HEK293T (cell line): ENCODE measurements around the gene TMEM203.

ENCODE experiments used
- CTCF ChIA-PET: fragments of 350-600 bp; formaldehyde crosslinking; extraction: SDS; loops from one replicate; lab custom pipeline; 2021; ENCODE audit warnings: antibody characterized with exemption, inconsistent platforms; lab: Yijun Ruan, JAX
- POLR2A ChIA-PET: fragments of 350-600 bp; formaldehyde crosslinking; extraction: SDS; loops from one replicate; lab custom pipeline; 2020; ENCODE audit warnings: antibody characterized with exemption, inconsistent platforms; lab: Yijun Ruan, JAX
- DNase-seq: peaks from one replicate; pipeline ENCODE4 v3.0.0; 2012; ENCODE audit warnings: mixed read lengths; ENCODE audit errors: extremely low spot score
- ARNT ChIP-seq: fragments of 450-650 bp; IDR thresholded peaks from 2 replicates; pipeline ENCODE4 v1.6.1; 2017; ENCODE audit warnings: mild to moderate bottlenecking
- BHLHE40 ChIP-seq: fragments of 450-650 bp; IDR thresholded peaks from 2 replicates; pipeline ENCODE4 v1.6.1; 2016; ENCODE audit warnings: mild to moderate bottlenecking, moderate library complexity, borderline replicate concordance
- CTBP1 ChIP-seq: fragments of 450-650 bp; IDR thresholded peaks from 2 replicates; pipeline ENCODE4 v1.6.1; 2016; ENCODE audit warnings: borderline replicate concordance
- ELF4 ChIP-seq: fragments of 450-650 bp; IDR thresholded peaks from 2 replicates; pipeline ENCODE4 v1.6.1; 2017; ENCODE audit warnings: antibody characterized with exemption
- FOXA1 ChIP-seq: fragments of 450-650 bp; IDR thresholded peaks from 2 replicates; pipeline ENCODE4 v1.6.1; 2016; ENCODE audit warnings: mild to moderate bottlenecking
- FOXK2 ChIP-seq: fragments of 450-650 bp; IDR thresholded peaks from 2 replicates; pipeline ENCODE4 v1.6.1; 2016; ENCODE audit warnings: mild to moderate bottlenecking
- FOXM1 ChIP-seq: fragments of 450-650 bp; IDR thresholded peaks from 2 replicates; pipeline ENCODE4 v1.6.1; 2017; ENCODE audit warnings: mild to moderate bottlenecking, borderline replicate concordance
- HDGF ChIP-seq: fragments of 450-650 bp; IDR thresholded peaks from 2 replicates; pipeline ENCODE4 v1.6.1; 2017; ENCODE audit warnings: antibody characterized with exemption, borderline replicate concordance
- L3MBTL2 ChIP-seq: fragments of 450-650 bp; conservative IDR thresholded peaks from 2 replicates; pipeline ENCODE4 v1.6.1; 2016; ENCODE audit warnings: mild to moderate bottlenecking
- LEF1 ChIP-seq: fragments of 450-650 bp; IDR thresholded peaks from 2 replicates; pipeline ENCODE4 v1.6.1; 2017; ENCODE audit warnings: mild to moderate bottlenecking, borderline replicate concordance
- NFRKB ChIP-seq: fragments of 450-650 bp; IDR thresholded peaks from 2 replicates; pipeline ENCODE4 v1.6.1; 2016; ENCODE audit warnings: mild to moderate bottlenecking, moderate library complexity
- PKNOX1 ChIP-seq: fragments of 450-650 bp; IDR thresholded peaks from 2 replicates; pipeline ENCODE4 v1.6.1; 2016
- SP1 ChIP-seq: fragments of 450-650 bp; IDR thresholded peaks from 2 replicates; pipeline ENCODE4 v1.6.1; 2017
- SUZ12 ChIP-seq: fragments of 450-650 bp; IDR thresholded peaks from 2 replicates; pipeline ENCODE4 v1.6.1; 2016; ENCODE audit warnings: mild to moderate bottlenecking
- TARDBP ChIP-seq: fragments of 450-650 bp; IDR thresholded peaks from 2 replicates; pipeline ENCODE4 v1.6.1; 2016
- ZNF384 ChIP-seq: fragments of 450-650 bp; IDR thresholded peaks from 2 replicates; pipeline ENCODE4 v1.6.1; 2016

The TMEM203 gene

GRCh38 chr9:137217276-137218211, 12.1 kb upstream of the TMEM203 start:
- POLR2A ChIA-PET = interaction anchor here (0.9 to 3.8 kb wide), 5 partner anchors 13 to 28 kb away, joined by 3 to 16 read pairs (median 3); partner anchors contain the start of genes NDOR1, TMEM203 and TPRN
- DNase-seq = peak; percentile 55
- CTCF ChIA-PET = no interaction called here
- TF ChIP-seq L3MBTL2 (no peak), FOXK2 (no peak), ELF4 (no peak), FOXM1 (no peak), CTBP1 (no peak), PKNOX1 (no peak), NFRKB (no peak)

- DNase-seq = no peak
- ChIA-PET CTCF (no interaction called here), POLR2A (interaction anchor here (0.9 to 3.8 kb wide), 6 partner anchors 9 to 27 kb away, joined by 3 to 16 read pairs (median 3); partner anchors contain the start of genes NDOR1, TMEM203 and TPRN)
- TF ChIP-seq BHLHE40 (no peak), SUZ12 (no peak), FOXM1 (no peak), TARDBP (no peak), PKNOX1 (no peak), ARNT (no peak), ELF4 (no peak), NFRKB (no peak)
These were observed 10.9 kb upstream of the TMEM203 start for GRCh38 chr9:137216188-137216965.

- TF ChIP-seq LEF1 (no peak), NFRKB (no peak), SP1 (no peak), HDGF (no peak), FOXK2 (no peak), ELF4 (no peak), L3MBTL2 (no peak), FOXM1 (no peak)
- ChIA-PET POLR2A (interaction anchor here (0.7 to 3.8 kb wide), 4 partner anchors 10 to 21 kb away, joined by 3 to 16 read pairs (median 6); partner anchors contain the start of genes NDOR1, TMEM203 and TPRN), CTCF (no interaction called here)
- DNase-seq = no peak
These were observed 9.9 kb upstream of the TMEM203 start for GRCh38 chr9:137215196-137215986.

GRCh38 chr9:137214620-137215019, 9.2 kb upstream of the TMEM203 start:
- CTCF ChIA-PET = interaction anchor here (1.4 to 2.0 kb wide), 2 partner anchors 8 to 22 kb away, joined by 5 to 6 read pairs; no protein-coding TSS in a partner anchor
- no peak for DNase-seq
- POLR2A ChIA-PET = interaction anchor here (0.7 to 3.8 kb wide), 3 partner anchors 10 to 20 kb away, joined by 4 to 16 read pairs (median 7); partner anchors contain the start of genes NDOR1, TMEM203 and TPRN
- no peak for TF ChIP-seq CTBP1
- TF ChIP-seq PKNOX1 = no peak
- no peak for TF ChIP-seq ZNF384
- no peak for TF ChIP-seq FOXA1
- no peak for TF ChIP-seq FOXK2

- TF ChIP-seq TARDBP = no peak
- no peak for TF ChIP-seq LEF1
- TF ChIP-seq FOXM1 = no peak
- TF ChIP-seq ARNT = no peak
- CTCF ChIA-PET = interaction anchor here (1.4 to 2.0 kb wide), 2 partner anchors 10 to 23 kb away, joined by 5 to 6 read pairs; no protein-coding TSS in a partner anchor
- POLR2A ChIA-PET = interaction anchor here (1.0 to 2.0 kb wide), 3 partner anchors 10 to 24 kb away, joined by 3 to 7 read pairs (median 3); partner anchors contain the start of gene TPRN
- DNase-seq = no peak
These were observed 8.0 kb upstream of the TMEM203 start for GRCh38 chr9:137213160-137214060.
